GM19438 (cell line): ENCODE measurements around the gene NFAM1.

Source experiments
- ATAC-seq: cut with Tn5 transposase; IDR thresholded peaks from one replicate; pipeline ENCODE4 v1.9.1; 2021; ENCODE audit warnings: low read depth; ENCODE audit not compliant: unreplicated experiment

Gene NFAM1, protein sequence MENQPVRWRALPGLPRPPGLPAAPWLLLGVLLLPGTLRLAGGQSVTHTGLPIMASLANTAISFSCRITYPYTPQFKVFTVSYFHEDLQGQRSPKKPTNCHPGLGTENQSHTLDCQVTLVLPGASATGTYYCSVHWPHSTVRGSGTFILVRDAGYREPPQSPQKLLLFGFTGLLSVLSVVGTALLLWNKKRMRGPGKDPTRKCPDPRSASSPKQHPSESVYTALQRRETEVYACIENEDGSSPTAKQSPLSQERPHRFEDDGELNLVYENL

DNA sequence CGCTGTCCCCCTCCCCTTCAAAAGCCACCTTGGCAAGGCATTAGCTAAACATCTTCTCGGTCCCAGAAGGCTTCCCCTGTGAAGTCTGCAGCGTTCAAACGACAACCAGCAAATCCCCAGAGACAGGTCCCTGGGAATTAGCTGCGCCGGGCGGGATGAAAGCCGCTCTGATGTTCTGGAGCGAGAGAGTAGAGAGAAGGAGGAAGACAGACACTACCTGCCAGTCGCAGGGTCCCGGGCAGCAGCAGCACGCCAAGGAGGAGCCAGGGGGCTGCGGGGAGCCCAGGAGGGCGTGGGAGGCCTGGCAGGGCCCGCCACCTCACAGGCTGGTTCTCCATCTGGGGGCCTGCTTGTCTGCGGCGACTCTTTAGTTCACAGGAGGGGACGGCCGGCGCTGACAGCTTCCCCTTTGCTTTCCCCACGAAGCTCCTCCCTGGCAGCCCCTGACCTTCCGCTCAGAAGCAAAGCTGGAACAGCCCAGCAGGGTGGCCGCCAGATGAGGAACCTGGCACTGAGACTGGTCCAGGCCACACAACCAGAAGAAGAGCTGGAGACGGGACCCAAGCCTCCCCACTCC, at the start of gene NFAM1:
TSS of gene NFAM1 (minus strand) at position 384 of the 577 bp plus-strand sequence. CDS start at position 338, 46 bp downstream.
- ATAC-seq = no peak

DNA sequence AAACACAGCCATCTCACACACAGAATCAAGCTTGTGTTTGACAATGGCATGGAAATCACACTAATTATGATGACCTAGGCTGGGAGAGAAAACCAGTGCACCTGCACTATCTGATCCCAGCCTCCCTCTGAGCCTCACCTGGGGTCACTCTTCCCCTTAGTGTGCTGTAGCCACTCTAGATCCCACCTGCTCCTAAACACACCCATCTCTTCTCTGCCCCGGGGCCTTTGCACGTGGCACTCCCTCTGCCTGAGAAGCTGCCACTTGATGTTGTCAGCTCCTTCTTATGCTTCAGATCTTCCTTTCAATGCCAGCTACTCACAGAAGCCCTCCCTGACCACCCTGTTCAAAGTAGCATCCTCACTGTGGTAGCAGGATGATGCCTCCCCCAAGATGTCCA, 42.9 kb upstream of the NFAM1 start:
- no peak for ATAC-seq

DNA sequence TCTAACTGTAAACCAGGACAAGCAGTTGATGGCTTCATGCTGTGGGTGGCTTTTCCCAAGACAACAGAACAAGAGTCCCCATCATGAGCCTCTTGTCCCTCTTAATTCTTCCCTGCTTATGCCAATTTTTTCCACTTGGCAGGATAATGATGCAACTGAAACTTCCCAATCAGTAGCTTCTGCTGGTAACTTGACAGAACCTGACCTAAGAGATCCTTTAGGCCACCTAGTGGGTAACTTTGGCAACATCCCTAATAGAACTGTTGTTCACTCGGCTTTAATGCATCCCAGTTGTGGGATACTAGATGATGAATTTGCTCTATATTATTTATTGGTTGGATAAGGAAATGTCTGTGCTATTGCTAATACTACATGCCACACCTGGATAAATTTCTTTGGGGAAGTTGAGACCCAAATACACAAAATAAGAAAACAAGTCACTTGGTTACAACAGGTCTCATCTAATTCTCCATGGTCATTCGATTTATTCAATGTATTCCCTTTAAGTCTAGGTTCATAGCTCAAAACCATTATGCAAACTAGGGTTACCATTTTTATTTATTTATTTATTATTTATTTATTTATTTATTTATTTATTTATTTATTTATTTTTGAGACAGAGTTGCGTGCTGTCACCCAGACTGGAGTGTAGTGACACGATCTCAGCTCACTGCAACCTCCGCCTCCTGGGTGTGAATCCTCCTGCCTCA, 41.4 kb upstream of the NFAM1 start:
- ATAC-seq = no peak

DNA sequence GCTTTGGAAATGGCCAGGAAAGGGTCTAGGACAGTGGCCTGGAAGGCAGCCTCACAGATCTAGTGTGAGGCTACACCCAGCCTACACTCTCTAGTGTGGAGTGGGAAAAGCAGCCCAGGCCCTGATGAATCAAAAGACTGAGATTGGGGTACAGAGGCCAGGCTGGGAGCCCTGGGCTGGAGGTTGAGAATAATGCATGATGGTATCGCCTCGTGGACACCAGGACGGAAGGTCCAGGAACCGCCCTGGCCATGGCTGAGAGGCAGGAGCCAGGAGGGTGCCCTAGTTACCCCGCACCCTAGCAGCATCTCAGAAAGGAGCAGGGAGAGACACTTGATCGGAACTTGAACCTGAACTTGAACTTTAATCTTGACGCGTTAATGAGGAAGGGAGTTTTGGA, 40.5 kb upstream of the NFAM1 start:
- ATAC-seq = no peak

DNA sequence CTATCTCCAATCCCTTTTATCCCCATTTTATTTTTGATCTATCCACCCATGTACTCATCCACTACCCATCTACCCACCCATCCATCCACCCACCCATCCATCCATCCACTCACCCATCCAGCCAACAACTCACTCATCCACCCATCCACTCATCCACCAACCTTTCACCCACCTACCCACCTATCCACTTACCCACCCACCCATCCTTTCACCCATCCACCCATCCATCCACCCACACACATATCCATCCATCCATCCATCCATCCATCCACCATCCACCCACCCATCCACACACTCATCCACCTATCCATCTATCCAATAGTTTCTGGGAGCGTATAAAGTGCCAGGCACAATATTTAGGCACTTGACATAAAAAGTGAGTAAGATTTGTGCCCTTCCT, 39.2 kb upstream of the NFAM1 start:
- ATAC-seq = no peak

DNA sequence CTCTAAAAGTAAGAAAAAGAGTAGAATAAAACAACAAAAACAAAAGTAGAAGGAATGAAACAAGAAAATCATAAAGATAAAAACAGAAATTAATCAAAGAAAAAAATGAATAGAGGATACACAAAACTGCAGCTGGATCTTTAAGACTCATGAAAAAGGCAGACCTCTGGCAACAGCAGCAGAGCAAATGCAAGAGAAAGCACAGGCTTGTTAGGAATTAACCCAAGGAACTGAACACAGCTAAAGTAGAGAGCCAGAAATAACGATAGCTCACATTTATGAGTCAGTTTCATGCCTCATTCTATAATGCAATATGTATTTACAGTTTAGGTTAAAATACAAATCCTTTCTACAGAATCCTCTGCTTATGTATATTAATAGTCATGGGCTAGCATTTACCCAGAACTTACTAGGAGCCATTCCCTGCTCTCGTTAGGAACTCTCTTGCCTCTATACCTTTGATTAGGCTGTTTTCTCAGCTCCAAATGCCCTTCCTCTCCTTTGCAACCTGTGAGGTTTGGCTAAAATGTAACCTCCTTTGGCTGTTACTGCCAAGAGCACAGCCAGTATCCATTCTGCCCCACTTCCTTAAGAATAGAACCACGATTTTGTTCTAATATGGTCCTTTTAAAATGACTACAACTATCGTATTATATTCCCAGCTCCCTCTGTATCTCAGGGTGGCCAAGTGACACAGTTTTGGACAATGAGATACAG, 38.3 kb upstream of the NFAM1 start:
- no peak for ATAC-seq

DNA sequence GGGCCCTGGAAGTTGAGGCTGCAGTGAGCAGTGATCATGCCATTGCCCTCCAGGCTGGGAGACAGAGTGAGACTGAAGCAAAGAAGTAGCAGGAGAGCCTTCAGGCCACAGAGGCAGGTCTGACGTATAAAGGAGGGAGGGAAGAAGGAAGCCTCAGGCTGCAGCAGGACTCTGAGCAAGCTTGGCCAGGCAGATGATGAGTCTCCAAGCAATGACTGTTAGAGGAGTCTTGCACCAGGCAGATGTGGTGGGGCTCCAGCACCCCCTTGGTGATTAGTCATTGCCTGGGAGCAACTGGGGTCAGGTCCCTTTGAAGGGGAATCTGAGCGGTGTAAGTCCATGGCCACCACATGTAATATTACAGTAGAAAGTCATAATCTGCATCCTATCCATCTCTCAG, 36.6 kb upstream of the NFAM1 start:
- no peak for ATAC-seq

DNA sequence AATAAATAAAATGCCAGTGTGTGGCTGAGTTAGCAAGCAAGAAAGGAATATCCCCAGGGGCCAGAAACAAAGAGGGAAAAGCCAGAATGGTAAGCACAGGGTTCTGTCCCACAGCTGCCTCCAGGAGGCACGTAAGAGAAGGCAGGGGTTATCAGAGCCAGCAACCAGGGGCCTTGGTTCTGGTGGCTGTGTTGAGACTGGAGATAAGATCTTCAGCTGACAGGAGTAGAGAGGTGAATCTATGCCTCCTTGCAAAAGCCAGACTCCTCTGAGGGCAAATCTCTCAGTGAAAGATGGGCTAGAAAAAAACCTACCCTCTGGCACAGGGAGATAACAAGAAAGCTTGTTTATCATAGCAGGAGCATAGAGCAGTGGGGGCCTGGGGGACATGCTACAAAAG, 29.8 kb upstream of the NFAM1 start:
- ATAC-seq = no peak

DNA sequence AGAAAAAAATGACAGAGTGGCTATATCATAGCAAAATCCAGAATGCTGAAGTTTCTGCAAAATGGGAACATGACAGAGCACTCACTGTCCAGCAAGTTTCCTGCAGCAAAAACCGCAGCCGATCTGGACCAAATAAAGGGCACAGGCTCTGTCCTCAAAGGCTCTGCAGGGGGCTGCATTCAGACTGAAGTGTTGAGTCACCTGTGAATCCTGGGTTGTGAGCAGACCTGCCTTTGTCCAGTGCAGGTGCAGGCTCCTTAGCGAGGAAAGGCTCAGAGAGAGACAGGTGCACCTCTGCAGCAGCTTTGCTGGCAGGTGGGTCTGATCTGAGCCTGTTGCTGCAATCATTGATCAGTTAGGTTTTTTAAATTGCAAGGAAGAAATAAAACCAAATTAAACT, 29.3 kb upstream of the NFAM1 start:
- ATAC-seq = no peak

DNA sequence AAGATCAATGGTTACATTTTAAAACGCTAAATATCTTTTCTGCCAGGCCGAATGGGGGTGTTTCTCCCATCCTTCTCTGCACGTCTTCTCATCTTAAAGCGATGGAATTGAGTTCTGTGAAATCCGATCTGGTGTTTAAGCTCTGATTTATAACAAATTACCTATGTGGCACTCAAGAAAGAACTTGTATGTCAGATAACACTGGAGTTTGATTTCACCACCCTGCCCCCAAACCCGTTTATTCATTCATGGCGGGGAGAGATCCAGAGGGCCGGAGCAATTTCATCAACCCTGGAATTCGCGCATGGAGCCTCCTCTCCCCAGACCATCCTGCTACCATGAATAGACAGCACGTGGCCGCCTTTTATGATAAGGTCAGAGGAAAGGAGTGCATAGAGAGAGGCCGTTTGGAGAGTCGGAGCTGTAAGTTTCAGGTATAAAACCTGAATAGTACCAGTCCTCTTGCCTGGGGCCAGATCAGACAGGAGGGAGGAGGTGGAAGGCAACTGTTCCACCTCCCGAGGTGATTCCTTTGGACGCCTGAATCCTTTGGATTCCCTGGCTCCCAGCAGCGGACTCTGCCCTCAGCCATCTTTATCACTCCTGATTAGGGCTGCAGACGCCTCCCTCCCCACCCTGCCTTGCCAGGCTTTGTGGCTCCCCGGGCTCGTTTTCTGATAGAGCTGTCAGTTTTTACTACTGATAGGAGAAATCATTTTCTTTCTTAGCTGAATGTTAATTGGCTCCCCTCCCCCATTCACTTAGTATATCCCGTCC, 27.3 kb upstream of the NFAM1 start:
- ATAC-seq = no peak

DNA sequence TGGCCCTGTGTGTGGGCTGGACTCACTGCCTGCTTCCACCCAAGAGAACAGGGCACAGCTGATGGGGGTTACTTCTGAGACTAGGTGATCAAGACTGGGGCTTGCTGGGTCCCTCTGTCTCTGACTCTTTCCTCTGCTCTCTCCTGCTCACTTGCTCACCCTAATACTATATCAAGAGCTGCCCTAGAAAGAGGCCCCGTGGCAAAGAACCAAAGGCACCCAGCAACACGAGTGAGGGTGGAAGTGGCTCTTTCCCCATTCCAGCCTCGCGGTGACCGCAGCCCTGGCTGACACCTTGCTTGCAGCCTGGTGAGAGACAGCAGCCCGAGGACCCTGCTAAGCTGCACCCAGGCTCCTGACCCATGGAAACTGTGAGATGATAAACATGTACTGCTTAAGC, 20.7 kb upstream of the NFAM1 start:
- ATAC-seq = no peak

DNA sequence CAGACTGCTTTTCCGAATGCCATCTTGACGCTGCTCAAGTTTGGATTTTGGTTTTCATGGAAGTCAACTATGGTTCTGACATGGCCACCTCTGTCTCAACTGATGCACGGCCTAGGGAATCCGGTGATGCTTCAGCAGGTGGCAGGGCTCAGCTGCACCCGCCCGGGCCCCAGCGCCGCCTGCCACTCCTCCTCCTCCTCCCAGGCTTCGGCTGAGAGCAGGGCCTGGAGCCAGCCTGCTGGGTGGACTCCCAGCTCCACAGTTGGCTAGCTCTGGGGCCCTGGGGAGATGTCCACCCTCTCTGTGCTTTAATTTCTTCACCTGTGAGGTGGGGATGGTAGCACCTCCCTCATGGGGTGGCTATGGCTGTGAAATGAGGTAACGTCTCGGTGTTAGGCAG, 20.3 kb upstream of the NFAM1 start:
- ATAC-seq = no peak

DNA sequence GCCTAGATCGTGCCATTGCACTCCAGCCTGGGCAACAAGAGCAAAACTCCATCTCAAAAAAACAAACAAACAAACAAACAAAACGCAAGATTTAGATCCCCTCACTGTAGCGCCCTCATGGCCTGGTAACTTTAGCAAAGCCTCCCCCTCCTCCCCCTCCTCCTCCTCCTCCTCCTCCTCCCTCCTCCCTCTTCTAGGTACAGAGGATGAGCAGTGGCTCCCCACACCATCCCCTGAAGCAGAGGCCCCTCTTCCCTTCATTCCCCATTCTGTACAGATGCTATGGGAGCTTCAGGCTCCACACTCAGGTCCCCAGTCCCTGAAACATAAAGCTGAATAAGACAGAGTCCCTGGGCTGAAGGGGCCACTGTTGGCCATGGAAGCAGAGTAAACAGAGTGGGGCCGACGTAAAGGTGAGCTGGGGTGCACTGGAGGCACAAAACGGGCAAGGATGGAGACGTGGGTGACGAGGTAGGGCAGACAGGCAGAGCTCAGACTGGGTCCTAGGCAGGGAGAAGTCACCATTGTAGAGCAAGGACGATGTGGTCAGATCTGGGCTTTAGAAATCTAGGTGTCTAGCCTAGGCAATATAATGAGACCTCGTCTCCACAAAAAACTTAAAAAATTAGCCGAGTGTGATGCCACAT, 19.4 kb upstream of the NFAM1 start:
- ATAC-seq = no peak

DNA sequence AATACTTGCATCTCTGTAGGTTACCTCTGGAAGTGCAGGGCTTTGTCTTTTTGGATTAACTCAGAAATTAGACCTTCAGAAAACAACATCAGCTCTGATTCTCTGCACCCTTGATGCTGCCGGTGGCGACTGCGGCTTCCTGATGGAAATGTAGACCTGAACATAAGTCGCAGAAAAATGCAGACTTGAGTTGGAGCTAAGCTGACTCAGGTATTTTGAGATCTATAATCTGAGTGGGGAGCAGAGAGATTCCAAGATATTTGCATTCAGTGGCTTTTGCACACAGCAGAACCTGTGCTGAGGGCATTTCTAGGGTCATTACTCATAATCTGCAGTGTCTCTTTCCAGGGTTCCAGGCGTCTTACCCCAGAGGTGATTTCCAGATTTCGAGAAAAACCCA, 18.7 kb upstream of the NFAM1 start:
- no peak for ATAC-seq

DNA sequence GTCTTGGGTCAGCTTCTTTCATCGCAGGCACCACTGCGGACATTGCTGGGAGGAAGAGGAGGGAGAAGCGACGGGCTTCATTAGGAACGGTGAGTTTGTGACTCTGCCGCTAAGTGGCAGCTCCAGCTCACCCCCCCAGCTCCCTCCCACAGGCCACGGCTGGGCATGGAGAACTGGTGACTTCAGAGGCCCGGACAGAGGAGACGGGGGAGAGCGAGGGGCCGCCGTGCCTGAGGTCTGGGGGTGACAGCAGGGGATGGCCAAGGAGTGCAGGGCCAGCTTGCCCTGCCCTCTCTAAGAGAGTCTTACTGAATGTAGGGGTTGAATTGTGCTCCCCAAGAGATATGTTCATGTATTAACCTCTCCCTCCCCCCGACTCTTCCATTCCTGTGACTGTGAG, 13.9 kb upstream of the NFAM1 start:
- no peak for ATAC-seq

DNA sequence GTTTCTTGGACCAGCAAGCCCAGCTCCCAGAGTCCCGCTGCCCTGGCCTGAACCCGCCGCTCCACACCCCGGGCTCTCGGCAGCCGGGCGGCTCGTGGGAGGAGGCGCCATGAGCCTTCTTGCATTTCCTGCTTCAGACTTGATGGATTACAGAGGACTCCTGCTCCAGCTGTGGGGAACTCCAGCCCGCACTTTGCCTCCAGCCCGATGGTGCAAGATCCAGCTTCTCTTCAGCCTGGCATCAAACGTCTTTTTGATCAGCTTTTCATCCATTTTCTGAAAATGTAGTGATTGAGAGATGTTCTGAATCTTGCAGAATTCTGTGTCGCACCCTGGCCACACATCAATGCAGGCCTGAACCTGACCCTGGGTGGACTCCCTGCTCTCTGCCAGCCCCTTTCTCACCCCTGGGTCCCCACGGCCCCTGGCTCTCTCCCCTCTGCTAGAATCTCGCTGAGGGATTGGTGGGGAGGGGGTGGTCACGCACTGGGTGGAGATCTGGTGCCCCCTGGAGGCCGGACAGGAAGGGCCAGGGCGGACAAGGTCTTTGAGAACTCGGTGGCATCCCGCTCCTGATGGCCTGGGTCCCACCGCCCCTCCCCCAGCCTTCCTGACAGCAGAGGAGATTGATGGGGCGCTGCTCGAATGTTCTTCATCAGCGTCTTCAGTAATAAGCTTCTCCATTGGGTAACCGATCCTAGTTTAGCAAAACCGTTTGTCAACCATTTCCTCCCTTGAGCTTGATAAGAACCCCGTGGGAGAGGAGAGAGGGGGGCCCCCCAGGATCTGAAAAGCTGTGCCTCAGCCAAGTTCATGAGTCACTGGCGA, 12.1 kb upstream of the NFAM1 start:
- no peak for ATAC-seq

DNA sequence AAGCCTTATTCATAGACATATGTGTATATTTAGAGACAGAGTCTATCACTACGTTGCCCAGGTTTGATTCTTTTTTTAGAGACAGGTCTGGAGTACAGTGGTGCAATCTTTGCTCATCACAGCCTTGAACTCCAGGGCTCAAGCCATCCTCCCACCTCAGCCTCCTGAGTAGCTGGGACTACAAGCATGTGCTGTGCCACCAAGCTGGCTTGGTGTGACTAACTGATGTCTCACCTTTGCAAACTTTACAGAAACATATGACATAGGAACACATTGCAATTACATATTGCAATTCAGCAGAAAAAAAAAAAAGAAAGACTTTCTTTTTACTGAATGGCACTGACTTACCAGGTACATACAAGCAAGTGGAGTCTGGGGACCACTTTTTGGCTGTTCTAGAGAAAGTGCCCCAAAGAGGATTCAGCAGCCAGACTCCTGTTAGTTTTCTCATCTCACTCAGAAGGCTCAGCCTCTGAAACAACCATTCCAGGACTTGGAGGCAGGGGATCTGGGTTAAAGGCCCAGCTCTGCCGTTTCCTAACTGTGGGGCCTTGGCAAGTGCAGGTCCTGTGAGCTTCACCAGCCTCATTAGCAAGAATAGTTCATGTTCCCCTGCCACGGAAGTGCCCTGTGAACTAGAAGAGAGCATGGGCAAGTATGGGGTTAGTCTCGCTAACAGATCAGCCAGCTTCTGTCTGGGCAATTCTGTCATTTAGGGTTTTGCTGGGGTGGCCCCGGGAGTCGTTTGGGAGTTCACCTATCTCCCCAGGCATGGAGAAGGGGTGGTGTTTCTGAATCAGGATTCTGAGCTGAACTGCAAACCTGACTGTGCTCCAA, 11.3 kb upstream of the NFAM1 start:
- ATAC-seq = no peak

DNA sequence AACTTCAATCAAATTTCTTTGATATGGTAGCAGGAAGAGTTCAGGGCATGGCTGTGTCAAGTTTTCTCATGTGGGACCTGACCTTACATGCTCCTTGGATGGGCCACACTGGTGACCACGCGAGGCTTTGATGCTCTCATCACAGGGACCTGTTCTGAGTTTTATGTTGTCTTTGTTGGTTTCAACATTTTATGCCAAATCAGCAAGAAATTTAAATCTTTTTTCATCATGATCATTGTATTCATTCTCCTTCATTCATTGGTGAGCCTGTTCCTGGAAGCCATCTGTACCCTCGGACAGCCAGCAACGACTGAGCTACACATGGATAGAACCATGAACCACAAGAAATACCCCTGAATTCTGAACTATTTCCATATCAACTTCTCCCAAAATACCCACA, 10.5 kb upstream of the NFAM1 start:
- no peak for ATAC-seq
